Kidney epithelial cell (primary cell): ENCODE results near the gene CRYBA2. TPM values are rescaled to one million over a fixed set of nuclear protein-coding genes. Genes with fewer than 3 reads are reported as not detected.

ENCODE experiments used
- DNase-seq: peaks from one replicate; pipeline ENCODE4 v3.0.0-alpha.2; 2010; ENCODE audit warnings: low read depth
- H3K27me3 ChIP-seq: 2 replicates; pipeline ENCODE4 v1.6.0; 2011; ENCODE audit warnings: low read length; ENCODE audit not compliant: control insufficient read depth, insufficient read depth
- H3K36me3 ChIP-seq: 2 replicates; pipeline ENCODE4 v1.5.1; 2011; ENCODE audit warnings: low read length; ENCODE audit not compliant: control insufficient read depth, insufficient read depth
- H3K4me3 ChIP-seq: 2 replicates; pipeline ENCODE4 v1.5.1; 2011; ENCODE audit warnings: low read depth, mild to moderate bottlenecking, control low read depth, low read length
- total RNA-seq: library from RNA; depleted of rRNA; stranded (reverse); fragments of >200 nt; gene quantifications from 2 replicates; pipeline ENCODE4 v1.2.3, GENCODE V29; 2015
- TF ChIP-seq, protein P1 (sequence below): IDR thresholded peaks from 2 replicates; pipeline ENCODE4 v1.5.1; 2011; ENCODE audit warnings: mild to moderate bottlenecking, moderate library complexity, low read length, control low read depth, inconsistent platforms; ENCODE audit not compliant: insufficient read depth, poor library complexity, severe bottlenecking

The CRYBA2 gene
- total RNA-seq, 1 donor from 2014 or later = not detected

GRCh38 chr2:219022041-219022440, 28.8 kb upstream of the CRYBA2 start:
- Histone ChIP-seq H3K27me3 (peaks cover 40% of the 10 kb centered on the region), H3K4me3 (no peak overlapping the region), H3K36me3 (no peaks in the 10 kb centered on the region)
- TF ChIP-seq, protein P1, sequence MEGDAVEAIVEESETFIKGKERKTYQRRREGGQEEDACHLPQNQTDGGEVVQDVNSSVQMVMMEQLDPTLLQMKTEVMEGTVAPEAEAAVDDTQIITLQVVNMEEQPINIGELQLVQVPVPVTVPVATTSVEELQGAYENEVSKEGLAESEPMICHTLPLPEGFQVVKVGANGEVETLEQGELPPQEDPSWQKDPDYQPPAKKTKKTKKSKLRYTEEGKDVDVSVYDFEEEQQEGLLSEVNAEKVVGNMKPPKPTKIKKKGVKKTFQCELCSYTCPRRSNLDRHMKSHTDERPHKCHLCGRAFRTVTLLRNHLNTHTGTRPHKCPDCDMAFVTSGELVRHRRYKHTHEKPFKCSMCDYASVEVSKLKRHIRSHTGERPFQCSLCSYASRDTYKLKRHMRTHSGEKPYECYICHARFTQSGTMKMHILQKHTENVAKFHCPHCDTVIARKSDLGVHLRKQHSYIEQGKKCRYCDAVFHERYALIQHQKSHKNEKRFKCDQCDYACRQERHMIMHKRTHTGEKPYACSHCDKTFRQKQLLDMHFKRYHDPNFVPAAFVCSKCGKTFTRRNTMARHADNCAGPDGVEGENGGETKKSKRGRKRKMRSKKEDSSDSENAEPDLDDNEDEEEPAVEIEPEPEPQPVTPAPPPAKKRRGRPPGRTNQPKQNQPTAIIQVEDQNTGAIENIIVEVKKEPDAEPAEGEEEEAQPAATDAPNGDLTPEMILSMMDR = no peak
- no peak for DNase-seq

DNA sequence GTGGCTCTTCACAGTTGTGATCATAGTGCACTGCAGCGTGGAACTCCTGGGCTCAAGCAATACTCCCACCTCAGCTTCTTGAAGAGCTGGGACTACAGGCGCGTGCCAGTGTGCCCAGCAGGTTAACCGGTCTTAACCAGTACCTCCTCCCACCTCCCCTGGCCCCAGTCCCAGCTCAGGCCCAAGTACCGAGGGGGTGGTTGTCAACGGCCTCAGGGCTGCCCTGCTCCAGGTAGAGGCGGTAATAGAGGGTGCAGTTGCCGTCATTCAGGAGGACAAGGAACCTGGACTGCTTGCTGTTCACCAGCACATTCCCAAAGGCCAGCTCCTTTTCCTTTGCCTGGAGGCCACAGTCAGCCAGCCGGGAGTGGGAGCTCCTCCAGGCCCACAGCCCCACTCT, 28.4 kb upstream of the CRYBA2 start:
- peaks cover 40% of the 10 kb centered on the region for H3K27me3 ChIP-seq
- no peak for DNase-seq
- H3K4me3 ChIP-seq = no peak overlapping the region
- H3K36me3 ChIP-seq = no peaks in the 10 kb centered on the region
- TF ChIP-seq, protein P1 = no peak

- peaks cover 37% of the 10 kb centered on the region for H3K27me3 ChIP-seq
- no peak overlapping the region for H3K4me3 ChIP-seq
- DNase-seq = no peak
- H3K36me3 ChIP-seq = no peaks in the 10 kb centered on the region
- TF ChIP-seq, protein P1 = no peak
Observed at GRCh38 chr2:219020604-219021365, 27.6 kb upstream of the CRYBA2 start.

DNA sequence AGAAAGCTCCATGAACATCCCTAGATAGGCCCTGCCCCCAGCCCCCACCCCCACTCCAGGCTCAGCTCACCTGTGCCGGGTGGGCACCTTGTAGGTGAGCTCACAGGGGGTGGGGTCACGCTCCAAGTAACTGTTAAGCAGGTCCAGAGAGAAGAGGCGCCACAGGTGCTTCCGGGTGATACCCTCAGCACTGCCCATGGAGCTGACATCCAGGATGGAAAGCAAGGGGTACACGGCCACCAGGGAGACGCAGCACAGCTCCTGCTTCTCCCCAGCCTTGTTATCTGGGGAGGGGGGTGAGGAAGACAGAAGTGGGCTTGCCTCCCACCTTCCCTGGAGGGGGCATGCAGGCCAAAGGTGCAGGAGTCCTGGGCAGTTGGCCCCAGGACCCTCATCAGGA, 26.2 kb upstream of the CRYBA2 start:
- no peak for DNase-seq
- Histone ChIP-seq H3K36me3 (no peaks in the 10 kb centered on the region), H3K4me3 (no peak overlapping the region), H3K27me3 (peaks cover 35% of the 10 kb centered on the region)
- TF ChIP-seq, protein P1 = no peak

DNA sequence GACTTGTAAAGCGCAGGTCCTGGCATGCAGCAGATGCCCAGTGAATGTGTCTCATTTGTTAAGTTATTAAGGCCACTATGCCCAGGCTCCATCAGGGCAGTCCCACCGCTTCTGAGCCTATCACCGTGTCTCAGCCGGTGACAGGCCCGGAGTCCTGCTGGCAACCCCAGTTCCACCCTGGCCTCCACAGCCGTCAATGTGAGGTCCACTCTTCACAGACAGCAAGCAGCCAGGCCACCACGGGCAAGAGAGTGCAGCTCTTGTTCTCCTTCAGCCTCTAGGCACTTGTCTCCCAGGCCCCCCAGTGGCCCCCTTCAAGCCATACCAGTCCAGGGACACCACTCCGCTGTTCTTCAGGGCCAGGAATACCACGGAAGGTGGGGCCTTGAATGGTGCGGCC, 25.5 kb upstream of the CRYBA2 start:
- Histone ChIP-seq H3K36me3 (no peaks in the 10 kb centered on the region), H3K27me3 (peaks cover 35% of the 10 kb centered on the region)

DNA sequence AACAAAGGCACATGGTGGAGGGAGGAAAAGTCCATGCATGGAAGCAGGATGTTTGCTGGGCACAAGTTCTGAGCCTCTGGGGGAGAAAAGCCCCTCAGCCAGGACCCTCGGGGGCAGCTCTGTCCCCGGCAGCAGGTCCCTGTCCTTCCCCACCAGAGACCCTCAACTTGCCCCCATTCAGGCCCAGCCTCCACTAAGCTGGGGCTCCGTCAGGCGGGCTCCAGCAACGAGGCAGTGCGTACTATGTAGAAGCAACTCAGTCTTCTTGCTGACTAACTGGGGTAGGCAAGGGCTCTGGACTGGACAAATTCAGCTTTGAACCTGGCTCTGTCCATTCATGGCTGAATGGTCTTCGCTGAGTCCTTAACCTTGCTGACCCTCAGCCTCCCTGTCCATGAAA, 25.1 kb upstream of the CRYBA2 start:
- H3K36me3 ChIP-seq = no peaks in the 10 kb centered on the region
- TF ChIP-seq, protein P1 = no peak
- DNase-seq = no peak
- H3K4me3 ChIP-seq = no peak overlapping the region
- peaks cover 31% of the 10 kb centered on the region for H3K27me3 ChIP-seq

More for the DNA sequence above, 25.5 kb upstream of the CRYBA2 start:
- DNase-seq = no peak
- TF ChIP-seq, protein P1 = no peak
- H3K4me3 ChIP-seq = no peak overlapping the region
